GM19238 (cell line): ENCODE measurements around the gene ATAD1.
"Not testable (repeated sequence)": the region's sequence is repeated elsewhere in the genome, so short reads cannot be mapped to it uniquely, and the experiment has no call there.

ENCODE experiments used
- DNase-seq: peaks from one replicate; pipeline ENCODE4 v3.0.0; 2011; ENCODE audit warnings: low spot score; ENCODE audit not compliant: insufficient read length

Gene ATAD1

DNA sequence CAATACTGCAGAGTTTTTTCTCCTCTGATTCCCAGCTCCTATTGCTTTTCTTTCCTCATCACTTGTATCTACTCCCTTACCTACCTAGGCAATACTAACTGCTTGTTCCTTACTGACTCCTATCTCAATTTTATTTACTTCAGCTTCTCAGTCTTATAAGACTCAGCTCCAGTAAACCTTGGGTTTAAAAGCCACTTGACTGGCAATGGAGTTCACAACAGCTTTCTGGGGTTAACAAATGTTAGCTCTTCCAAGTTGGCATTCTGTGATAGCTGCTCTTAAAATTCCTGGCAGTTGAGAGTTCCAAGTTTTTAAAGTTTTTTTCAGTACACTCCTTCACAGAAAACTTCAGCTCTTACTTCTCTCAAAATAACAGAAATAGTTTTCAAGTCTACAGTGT is 14.2 kb downstream of the ATAD1 start:
- no peak for DNase-seq

DNA sequence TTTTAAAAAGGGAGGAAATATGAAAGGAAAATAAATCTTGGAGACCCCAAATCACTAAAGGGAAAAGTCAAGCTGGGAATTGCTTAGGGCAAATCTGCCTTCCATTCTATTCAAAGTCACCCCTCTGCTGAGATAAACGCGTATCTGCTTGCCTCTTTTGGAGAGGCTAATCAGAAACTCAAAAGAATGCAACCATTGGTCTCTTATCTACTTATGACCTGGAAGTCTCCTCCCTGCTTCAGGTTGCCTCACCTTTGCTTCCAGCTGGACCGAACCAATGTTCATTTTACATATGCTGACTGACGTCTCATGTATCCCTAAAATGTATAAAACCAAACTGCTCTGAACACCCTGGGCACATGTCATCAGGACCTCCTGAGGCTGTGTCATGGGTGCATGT is 14.7 kb downstream of the ATAD1 start:
- DNase-seq, result no peak

- not testable (repeated sequence) for DNase-seq
Measured at GRCh38 chr10:87801813-87802435, 16.1 kb downstream of the ATAD1 start.

GRCh38 chr10:87799860-87800259 is 18.2 kb downstream of the ATAD1 start:
- DNase-seq, result no peak

DNA sequence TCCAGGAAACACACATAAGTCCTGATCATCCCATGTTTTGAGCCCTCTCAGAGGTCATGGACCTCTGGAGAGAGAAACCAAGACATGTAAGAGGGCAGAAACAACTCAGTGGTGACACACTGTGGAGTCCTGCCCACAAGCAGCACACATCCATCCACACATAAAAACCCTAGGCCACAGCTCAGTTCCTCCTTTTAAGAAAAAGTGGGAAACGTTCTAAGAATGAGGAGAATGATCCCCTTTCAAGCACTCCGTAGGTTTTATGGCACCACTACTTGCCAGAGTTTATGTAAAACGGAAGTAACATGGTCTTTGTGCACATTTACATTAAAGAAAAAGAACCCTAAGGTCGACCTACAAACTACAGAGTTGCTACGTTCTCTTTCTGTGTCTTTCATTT is 19.9 kb downstream of the ATAD1 start:
- no peak for DNase-seq

DNA sequence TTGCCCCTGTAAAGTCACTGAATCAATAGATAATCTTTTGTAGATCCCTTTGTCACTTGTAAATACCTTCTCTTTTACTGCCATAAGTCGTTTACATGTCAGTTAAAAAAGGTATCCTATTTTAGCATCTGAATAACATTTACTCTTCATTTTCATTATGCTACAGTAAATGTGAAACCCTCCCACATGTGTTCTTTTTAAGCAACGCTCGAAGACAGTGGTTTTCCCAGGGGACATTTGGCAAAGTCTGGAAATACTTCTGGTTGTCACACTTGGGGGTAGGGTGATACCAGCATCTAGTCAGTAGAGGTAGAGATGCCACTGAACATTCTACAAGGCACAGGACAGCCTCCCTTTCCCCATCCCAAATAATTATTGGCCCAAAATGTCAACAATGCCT is 23.7 kb downstream of the ATAD1 start:
- DNase-seq, result no peak

GRCh38 chr10:87790185-87790584 is 27.8 kb downstream of the ATAD1 start:
- no peak for DNase-seq

GRCh38 chr10:87786421-87786820 is 31.6 kb downstream of the ATAD1 start:
- DNase-seq, result no peak

DNA sequence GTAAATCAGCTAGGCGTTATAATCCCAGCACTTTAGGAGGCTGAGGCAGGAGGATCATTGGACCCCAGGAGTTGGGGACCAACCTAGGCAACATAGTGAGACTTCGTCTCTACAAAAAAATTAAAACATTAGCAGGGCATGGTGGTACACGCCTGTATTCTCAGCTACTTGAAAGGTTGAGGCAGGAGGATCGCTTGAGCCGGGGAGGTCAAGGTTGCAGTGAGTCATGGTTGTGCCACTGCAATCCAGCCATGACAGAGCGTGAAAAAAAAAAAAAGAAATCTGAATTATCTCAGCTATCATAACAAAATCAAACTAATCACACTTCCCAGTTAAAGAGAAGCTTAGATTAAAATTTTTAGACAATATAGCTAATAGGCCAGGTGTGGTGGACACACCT is 35.3 kb downstream of the ATAD1 start:
- DNase-seq, result no peak

DNA sequence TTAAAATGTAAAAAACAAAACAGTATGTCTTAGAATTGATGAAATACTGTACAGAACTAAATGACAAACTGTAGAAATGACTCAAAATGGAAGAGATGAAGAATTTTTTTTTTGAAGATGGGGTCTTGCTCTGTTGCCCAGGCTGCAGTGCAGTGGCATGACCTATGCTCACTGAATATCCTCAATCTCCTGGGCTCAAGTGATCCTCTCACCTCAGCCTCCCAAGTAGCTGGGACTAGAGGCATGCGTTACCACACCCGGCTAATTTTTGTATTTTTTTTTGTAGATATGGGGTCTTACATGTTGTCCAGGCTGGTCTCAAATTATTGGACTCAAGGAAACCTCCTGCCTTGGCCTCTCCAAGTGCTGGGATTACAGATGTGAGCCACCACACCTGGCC is 36.5 kb downstream of the ATAD1 start:
- no peak for DNase-seq

- no peak for DNase-seq
Measured at GRCh38 chr10:87776328-87776727, 41.7 kb downstream of the ATAD1 start.

DNA sequence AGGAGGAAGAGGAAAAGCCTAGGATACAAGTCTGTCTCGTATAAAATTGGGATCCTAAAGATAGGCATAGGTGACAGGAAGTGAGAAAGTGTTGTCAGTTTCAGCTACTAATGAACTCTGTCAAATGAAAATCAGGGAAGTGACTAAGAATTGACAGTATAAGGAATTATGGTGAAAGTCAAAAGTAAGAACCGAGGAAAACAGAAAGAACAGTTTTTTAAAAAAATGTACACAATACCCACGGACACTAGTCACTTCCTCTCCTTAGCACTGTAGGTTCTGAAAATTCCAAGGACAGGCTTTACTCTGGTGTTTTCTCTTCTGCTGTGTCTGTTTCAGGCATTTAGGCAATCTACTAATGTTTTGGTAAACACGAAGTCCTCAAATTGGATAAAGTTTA is 42.3 kb downstream of the ATAD1 start:
- DNase-seq, result no peak

DNA sequence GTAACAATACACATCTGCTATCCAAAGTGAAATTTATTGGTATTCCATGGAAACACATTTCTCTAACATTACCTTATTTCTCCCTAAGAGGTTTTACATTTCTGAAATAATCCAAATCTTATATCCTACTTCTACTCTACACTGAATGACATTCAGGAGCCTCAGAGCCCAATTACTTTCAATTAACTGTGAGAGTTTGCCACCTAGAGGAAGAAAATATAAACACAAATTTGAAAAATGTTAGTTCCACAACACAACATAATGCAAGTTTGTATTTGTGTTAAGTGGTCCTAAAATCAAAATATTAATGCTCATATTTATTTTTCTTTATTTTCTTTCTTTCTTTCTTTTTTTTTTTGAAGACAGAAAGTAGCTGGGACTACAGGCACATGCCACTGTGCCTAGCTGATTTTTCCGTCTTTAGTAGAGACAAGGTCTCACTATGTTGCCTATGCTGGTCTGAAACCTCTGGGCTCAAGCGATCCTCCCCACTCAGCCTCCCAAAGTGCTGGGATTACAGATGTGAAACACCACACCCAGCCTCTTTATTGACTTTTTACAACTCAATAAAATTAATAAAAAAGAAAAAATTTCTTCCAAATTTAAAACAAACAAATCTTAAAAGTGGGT is 46.0 kb downstream of the ATAD1 start:
- no peak for DNase-seq

DNA sequence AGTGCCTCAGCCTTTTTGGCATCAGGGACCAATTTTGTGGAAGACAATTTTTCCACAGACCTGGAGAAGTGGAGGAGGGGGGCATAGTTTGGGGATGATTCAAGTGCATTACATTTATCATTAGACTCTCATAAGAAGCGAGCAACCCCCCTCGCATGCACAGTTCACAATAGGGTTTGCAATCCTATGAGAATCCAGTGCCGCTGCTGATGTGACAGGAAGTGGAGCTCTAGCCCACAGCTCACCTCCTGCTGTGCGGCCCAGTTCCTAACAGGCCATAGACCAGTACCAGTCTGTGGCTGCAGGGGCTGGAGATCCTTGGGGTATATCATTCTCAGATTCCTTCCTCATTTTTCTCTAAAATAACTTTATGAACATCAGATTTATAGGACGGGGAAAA is 50.8 kb downstream of the ATAD1 start:
- DNase-seq, result no peak

DNA sequence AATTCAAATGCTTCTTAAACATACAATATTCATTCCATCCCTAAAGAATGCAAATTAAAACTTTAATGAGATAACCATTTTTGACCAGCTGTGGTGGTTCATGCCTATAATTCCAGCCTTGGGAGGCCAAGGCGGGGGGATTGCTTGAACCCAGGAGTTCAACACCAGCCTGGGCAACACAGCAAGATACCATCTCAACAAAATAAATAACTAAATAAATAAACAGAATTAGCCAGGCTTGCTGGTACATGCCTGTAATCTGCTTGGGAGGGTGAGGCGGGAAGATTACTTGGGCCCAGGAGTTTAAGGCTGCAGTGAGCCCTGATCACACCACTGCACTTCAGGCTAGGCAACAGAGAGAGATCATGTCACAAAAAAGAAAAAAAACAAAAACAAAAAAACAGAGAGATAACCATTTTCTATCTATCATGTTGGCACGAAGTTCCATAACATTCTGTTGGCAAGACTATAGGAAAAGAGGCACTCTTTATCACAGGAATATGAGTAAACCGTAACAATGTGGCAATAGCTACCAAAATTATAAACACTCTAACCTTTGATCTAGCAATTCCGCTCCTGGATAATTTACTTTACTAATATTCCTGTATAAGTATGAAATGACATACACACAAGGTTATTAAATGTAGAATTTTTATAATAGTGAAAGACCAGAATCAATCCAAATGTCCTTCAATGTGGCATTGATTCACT is 52.2 kb downstream of the ATAD1 start:
- DNase-seq, result no peak

- DNase-seq, result no peak
Measured at GRCh38 chr10:87764072-87764934, 53.7 kb downstream of the ATAD1 start.

- DNase-seq, result no peak
Measured at GRCh38 chr10:87763086-87763861, 54.8 kb downstream of the ATAD1 start.

- no peak for DNase-seq
Measured at GRCh38 chr10:87761892-87762291, 56.1 kb downstream of the ATAD1 start.

DNA sequence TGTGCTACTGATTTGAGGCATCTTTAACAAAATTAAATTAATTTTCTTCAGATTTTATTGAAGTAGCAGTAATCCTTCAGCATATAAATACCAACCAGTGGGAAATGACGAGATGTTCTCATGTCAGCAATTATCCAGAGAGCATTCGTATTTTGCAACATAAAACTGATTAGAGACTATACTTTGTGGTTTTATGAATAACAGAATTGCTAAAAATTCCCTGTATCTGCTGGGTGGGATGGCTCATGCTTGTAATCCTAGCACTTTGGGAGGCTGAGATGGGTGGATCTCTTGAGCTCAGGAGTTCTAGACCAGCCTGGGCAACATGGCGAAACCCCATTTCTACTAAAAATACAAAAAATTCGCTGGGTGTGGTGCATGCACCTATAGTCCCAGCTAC is 56.9 kb downstream of the ATAD1 start:
- no peak for DNase-seq

DNA sequence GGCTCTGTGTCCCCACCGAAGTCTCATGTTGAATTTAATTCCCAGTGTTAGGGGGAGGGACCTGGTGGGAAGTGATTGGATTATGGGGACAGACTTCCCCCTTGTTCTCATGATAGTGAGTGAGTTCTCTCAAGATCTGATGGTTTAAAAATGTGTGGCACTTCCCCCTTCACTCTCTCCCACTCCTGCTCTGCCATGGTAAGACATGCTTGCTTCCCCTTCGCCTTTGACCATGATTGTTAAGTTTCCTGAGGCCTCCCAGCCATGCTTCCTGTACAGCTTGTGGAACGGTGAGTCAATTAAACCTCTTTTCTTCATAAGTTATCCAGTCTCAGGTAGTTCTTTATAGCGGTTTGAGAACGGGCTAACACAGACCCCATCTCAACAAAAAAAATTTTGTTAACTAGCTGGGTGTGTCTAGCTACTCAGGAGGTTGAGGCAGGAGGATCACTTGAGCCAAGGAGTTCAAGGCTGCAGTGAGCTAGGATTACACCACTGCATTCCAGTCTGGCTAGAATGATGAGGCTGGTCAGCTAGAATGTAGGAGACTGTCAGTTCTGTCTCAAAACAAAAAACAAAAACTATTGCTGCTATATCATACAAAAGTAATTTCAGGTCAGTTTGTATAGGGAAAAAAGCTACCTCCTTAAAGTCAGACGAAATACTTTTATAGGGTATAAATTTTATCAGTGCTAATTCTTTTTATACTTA is 57.7 kb downstream of the ATAD1 start:
- no peak for DNase-seq

DNA sequence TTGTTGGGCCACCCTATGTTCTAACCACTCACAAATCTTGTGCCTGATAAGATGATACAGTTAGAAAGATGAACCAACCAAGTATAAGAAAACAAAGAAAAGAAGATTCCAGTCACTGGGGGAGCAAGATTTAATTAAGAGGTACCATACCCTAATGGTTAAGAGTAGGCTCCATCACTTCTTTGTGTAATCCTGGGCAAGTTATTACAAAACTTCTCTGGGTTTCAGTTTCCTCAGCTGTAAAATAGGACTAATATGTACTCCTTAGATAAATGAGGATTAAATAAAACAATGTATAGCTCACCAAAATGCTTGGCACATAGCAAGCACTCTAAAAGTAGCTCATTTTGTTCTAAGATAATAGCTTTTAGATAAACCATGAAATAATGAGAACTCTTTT is 58.5 kb downstream of the ATAD1 start:
- no peak for DNase-seq
